Kidney capillary endothelial cell (primary cell): ENCODE data around the gene PTPN14.
"Not testable (repeated sequence)": the region's sequence is repeated elsewhere in the genome, so short reads cannot be mapped to it uniquely, and the experiment has no call there.

Experiments used
- DNase-seq: peaks from one replicate; pipeline ENCODE4 v3.0.0-alpha.2; 2018; ENCODE audit warnings: low spot score

Gene PTPN14

GRCh38 chr1:214541693-214542092 lies 9.7 kb downstream of the PTPN14 start:
- DNase-seq: no peak

GRCh38 chr1:214541206-214541605 lies 10.2 kb downstream of the PTPN14 start:
- DNase-seq: no peak

- DNase-seq: no peak
Observed at GRCh38 chr1:214540324-214540723, 11.1 kb downstream of the PTPN14 start.

- DNase-seq: no peak
Observed at GRCh38 chr1:214538496-214538895, 12.9 kb downstream of the PTPN14 start.

- DNase-seq: no peak
Observed at GRCh38 chr1:214537872-214538473, 13.4 kb downstream of the PTPN14 start.

- no peak for DNase-seq
Observed at GRCh38 chr1:214537219-214537618, 14.2 kb downstream of the PTPN14 start.

- DNase-seq: no peak
Observed at GRCh38 chr1:214532070-214532469, 19.3 kb downstream of the PTPN14 start.

- no peak for DNase-seq
Observed at GRCh38 chr1:214525535-214526019, 25.8 kb downstream of the PTPN14 start.

GRCh38 chr1:214524824-214525223 lies 26.6 kb downstream of the PTPN14 start:
- no peak for DNase-seq

- no peak for DNase-seq
Observed at GRCh38 chr1:214523124-214523824, 28.1 kb downstream of the PTPN14 start.

GRCh38 chr1:214521458-214521857 lies 29.9 kb downstream of the PTPN14 start:
- not testable (repeated sequence) for DNase-seq

GRCh38 chr1:214520544-214521165 lies 30.7 kb downstream of the PTPN14 start:
- no peak for DNase-seq

GRCh38 chr1:214518361-214518760 lies 33.0 kb downstream of the PTPN14 start:
- DNase-seq: no peak

- no peak for DNase-seq
Observed at GRCh38 chr1:214516434-214517326, 34.7 kb downstream of the PTPN14 start.

GRCh38 chr1:214515544-214516433 lies 35.6 kb downstream of the PTPN14 start:
- DNase-seq: no peak

GRCh38 chr1:214514819-214515383 lies 36.5 kb downstream of the PTPN14 start:
- no peak for DNase-seq

- DNase-seq: no peak
Observed at GRCh38 chr1:214514032-214514818, 37.2 kb downstream of the PTPN14 start.

GRCh38 chr1:214513394-214513793 lies 38.0 kb downstream of the PTPN14 start:
- no peak for DNase-seq

GRCh38 chr1:214511639-214511998 lies 39.8 kb downstream of the PTPN14 start:
- DNase-seq: no peak
